Stimulated activated CD4-positive, alpha-beta T cell treated with anti-CD3 and anti-CD28 coated beads, Interleukin-1b, Interleukin-23, amount 100 ng/mL, for 4 hours (primary cell): ENCODE results near the gene PLA2G6.

ENCODE experiments used
- DNase-seq, 2 donors: peaks; one replicate each; pipeline ENCODE4 v3.0.0-alpha.2; 2020; ENCODE audit warnings: low read depth in 2 of 2

PLA2G6 gene

DNA sequence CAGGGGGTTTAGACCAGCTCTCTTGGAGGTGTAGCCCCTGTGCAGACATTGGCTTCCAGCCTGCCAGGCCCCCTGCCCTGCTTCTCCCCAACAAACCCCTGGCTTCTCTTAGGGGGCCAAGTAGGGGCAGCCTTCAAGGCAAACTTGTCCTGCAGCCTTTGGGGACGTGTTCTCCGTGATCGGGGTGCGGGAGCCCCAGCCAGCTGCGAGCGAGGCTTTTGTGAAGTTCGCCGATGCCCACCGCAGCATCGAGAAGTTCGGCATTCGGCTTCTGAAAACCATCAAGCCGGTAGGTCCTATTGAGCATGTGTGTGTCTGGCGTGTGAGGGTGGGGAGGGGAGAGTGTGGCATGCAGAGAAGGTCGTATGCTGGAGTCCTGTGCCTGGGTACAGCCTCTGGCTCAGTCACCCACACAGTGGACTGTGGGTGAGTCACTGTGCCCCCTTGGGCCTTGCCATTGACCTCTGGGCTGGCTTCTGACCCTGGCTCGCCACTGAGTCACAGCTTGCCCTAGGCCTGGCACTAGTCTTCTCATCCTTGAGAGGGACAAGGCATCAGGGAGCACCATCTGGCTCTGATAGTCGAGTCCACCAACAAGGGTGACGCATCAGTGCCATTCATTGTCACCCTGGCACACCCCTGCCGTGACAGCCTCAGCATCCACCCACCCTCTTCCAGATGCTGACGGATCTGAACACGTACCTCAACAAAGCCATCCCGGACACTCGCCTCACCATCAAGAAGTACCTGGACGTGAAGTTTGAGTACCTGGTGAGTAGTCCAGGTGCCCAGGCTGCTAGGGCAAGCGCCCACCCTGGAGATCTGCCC lies 109.1 kb downstream of the PLA2G6 start:
- DNase-seq = no peak

DNA sequence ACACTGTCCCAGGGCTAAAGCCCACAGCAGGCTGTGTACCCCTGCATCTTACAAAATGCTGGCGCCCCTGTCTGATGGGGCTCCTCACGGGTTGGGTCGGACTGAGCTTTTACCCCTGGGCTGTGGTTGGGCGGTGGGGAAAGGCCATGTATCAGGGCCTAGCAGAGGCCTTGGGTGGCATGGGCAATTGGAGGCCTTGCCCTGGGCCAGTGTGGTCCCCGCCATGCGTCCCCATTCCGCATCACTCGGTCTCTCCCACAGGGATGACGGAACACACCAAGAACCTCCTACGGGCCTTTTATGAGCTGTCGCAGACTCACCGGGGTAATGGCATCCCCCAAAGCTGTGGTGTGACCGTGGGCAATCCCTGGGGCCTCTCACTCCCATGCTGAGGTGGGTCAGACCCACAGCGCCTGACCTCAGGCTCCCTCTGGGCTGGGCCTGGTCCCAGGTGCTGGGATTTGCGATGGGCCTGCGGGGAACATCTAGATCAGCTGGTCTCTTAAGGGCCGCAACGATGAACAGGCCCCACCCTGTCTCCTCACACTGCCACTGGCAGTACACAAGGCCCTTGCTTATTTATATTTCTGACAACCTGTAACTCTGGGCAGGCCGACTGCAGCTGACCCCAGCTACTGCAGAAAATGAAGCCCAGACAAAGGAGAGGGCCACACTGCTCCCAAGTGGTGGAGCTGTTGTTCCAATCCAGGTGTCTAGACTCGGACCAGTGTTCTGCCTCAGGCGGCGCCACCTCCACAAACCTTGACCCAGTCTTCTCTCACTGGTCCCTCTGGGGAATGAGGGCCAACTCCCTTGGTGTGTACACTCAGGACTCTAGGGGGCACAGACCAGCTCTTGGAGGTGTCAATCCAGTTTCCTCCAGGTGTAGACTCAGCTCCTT lies 110.0 kb downstream of the PLA2G6 start:
- no peak for DNase-seq

- no peak for DNase-seq
Observed at GRCh38 chr22:38070250-38070921, 111.2 kb downstream of the PLA2G6 start.

DNA sequence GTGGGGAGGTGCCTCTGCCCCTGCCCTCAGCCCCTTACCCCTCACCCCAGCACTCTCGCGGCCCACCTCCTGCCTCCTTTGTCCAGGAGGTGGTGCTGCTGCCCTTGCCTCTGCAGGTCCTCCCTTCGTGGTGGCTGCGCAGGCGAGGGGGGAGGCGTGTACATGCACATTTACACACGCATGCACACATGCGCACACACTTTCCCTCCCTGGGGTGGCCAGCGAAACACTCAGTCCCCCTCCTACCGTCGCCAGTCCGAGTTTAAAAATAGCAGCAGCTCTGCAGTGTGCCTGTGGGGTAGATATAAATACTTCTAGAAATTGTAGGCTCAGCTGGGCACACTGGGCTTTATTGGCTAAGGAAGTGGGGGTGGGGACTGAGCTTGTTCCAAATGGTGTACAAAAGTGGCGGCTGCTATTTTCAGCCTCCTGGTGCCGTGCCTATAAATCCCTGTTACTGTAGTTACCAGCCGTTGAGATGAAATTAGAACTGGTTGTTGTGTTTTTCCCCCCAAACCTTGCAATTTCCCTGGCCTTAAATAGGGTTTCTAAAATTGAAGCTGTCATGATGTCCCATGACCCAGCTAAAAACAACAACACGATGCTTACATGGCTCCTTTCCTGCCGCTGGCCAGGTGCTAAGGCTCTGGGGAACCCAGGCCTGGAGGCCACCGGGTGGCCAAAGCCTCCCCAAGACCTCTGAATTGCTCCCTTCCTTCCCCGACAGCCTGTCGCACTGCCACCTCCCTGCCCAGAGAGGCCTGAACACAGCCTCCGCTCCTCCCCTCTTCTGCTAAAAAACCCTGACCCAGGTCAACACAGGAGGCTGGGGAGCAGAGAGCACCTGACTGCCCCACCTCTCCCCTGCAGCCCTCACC lies 112.0 kb downstream of the PLA2G6 start:
- no peak for DNase-seq

- DNase-seq = no peak
Observed at GRCh38 chr22:38068641-38069371, 112.8 kb downstream of the PLA2G6 start.

DNA sequence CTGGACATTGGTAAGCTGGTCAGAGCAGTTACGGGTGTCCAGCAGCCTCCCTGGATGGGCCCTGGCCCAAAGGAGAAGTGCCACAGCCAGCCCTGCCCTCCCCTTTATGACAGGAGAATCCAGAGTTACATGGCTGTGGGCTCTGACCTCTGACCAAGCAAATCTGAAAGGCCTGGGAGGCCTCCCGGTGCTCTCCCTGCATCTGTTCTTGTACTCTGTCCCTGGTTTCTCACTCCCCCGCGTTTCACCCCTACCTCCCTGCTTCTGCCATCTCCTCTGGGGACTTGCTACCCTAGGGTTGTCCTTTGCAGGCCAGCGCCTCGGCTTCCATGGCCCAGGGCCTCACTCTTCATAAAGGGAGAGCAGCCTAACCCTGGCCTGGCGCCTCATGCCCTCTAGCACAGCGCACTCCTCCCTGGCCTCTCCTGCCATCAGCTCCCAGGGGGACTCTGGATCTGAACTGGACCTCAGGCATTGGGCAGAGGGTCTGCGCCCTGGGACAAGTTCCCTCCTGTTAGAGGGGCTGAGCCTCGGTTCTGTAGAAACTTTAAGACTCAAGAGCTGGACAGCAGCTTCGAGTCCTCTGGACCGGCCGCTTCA lies 113.8 kb downstream of the PLA2G6 start:
- DNase-seq = no peak

GRCh38 chr22:38067028-38067415 lies 114.6 kb downstream of the PLA2G6 start:
- DNase-seq = no peak

- no peak for DNase-seq
Observed at GRCh38 chr22:38066381-38067027, 115.1 kb downstream of the PLA2G6 start.

DNA sequence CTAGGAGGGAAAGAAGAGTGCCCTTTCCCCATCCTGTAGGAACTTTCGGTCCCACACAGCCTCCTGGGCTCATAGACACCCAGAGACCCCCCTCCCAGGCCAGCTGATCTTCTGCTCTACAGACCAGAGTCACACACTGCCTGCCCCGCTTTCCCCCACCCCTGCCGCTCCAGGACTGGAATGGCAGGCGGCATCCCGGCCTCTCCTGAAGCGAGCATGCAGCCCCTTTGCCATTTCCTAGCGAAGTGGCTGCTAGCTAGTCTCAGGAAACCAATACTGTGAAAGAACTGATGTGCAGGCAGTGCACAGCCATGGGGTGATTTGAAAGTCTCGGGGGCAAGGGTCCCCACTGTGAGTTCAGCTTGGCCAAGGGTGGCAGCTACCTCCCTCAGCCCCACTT lies 116.1 kb downstream of the PLA2G6 start:
- no peak for DNase-seq

- no peak for DNase-seq
Observed at GRCh38 chr22:38062791-38063190, 118.8 kb downstream of the PLA2G6 start.
